H1 (cell line): Measurements from ENCODE around the gene PTGDS. TPM values are rescaled to one million over a fixed set of nuclear protein-coding genes. Genes with fewer than 3 reads are reported as not detected.
A peak's percentile ranks its signal among the peaks of the same experiment; 100 is the strongest.

Experiments
- CTCF ChIA-PET: fragments of 300-600 bp; sonication (Branson Sonifier 250); formaldehyde crosslinking; loops from one replicate; lab custom pipeline; 2021; ENCODE audit not compliant: partially characterized antibody; lab: Charles Lee
- POLR2A ChIA-PET: fragments of 300-600 bp; sonication (Branson Sonifier 250); formaldehyde crosslinking; loops from one replicate; lab custom pipeline; 2021; ENCODE audit warnings: inconsistent platforms; ENCODE audit not compliant: partially characterized antibody; lab: Charles Lee
- DNase-seq, 2 experiments: peaks; one replicate each; pipeline versions ENCODE4 v3.0.0 to v3.0.0-alpha.2; 2010 to 2022; ENCODE audit warnings: low spot score in 2 of 2, low read depth in 1 of 2, mixed read lengths in 1 of 2
- FAIRE-seq: peaks from 2 replicates; lab custom pipeline; 2011; peaks lifted over from hg19 to GRCh38; lab: Jason Lieb, UNC
- H2AFZ ChIP-seq: 2 replicates; pipeline ENCODE4 v1.8.1; 2012; ENCODE audit warnings: low read length, inconsistent platforms
- H2AK5ac ChIP-seq: 2 replicates; pipeline ENCODE4 v1.6.1; 2013; ENCODE audit warnings: low read depth, low read length
- H2BK120ac ChIP-seq: replicated peaks from 2 replicates; pipeline ENCODE3; 2013; ENCODE audit warnings: low read depth, low read length, inconsistent platforms
- H2BK12ac ChIP-seq: 2 replicates; pipeline ENCODE4 v1.6.1; 2013; ENCODE audit warnings: low read depth, low read length
- H2BK15ac ChIP-seq: 2 replicates; pipeline ENCODE4 v1.6.1; 2013; ENCODE audit warnings: low read length
- H2BK20ac ChIP-seq: 2 replicates; pipeline ENCODE4 v1.6.1; 2013; ENCODE audit warnings: low read length
- H2BK5ac ChIP-seq: 2 replicates; pipeline ENCODE4 v1.6.1; 2013; ENCODE audit warnings: low read depth, low read length
- H3K14ac ChIP-seq: 2 replicates; pipeline ENCODE4 v1.6.1; 2013; ENCODE audit warnings: inconsistent platforms; ENCODE audit not compliant: insufficient read length
- H3K18ac ChIP-seq: 2 replicates; pipeline ENCODE4 v1.6.1; 2013; ENCODE audit warnings: low read length; ENCODE audit errors: extremely low read depth
- H3K23ac ChIP-seq: 2 replicates; pipeline ENCODE4 v1.6.1; 2013; ENCODE audit warnings: inconsistent platforms; ENCODE audit not compliant: insufficient read length
- H3K23me2 ChIP-seq: 2 replicates; pipeline ENCODE4 v1.6.1; 2013; ENCODE audit warnings: low read depth, low read length
- H3K27ac ChIP-seq: 2 replicates; pipeline ENCODE4 v1.6.1; 2011; ENCODE audit warnings: low read depth, low read length, inconsistent platforms
- H3K27me3 ChIP-seq, 4 experiments: replicated peaks in 1 of 4; 1 replicate in 1 of 4; 2 replicates in 3 of 4; pipeline versions ENCODE4 v1.6.1 to v1.8.1; 2011 to 2013; ENCODE audit warnings: low read length in 3 of 4, mild to moderate bottlenecking in 3 of 4, inconsistent platforms in 2 of 4, mixed read lengths in 2 of 4, moderate library complexity in 1 of 4; ENCODE audit not compliant: control insufficient read depth in 3 of 4, insufficient read depth in 3 of 4; ENCODE audit errors: extremely low read depth in 1 of 4
- H3K36me3 ChIP-seq, 4 experiments: 2 replicates each; pipeline versions ENCODE4 v1.6.1 to v1.8.1; 2011 to 2013; ENCODE audit warnings: mild to moderate bottlenecking in 4 of 4, low read length in 3 of 4, moderate library complexity in 2 of 4, control low read depth in 1 of 4, inconsistent platforms in 1 of 4; ENCODE audit not compliant: insufficient read depth in 4 of 4, control insufficient read depth in 2 of 4
- H3K4ac ChIP-seq: replicated peaks from 2 replicates; pipeline ENCODE3; 2013; ENCODE audit warnings: low read length, low read depth, mixed read lengths, inconsistent platforms; ENCODE audit not compliant: insufficient read length
- H3K4me1 ChIP-seq, 4 experiments: replicated peaks in 1 of 4; 1 replicate in 1 of 4; 2 replicates in 3 of 4; pipeline versions ENCODE4 v1.6.1 to v1.8.1; 2011 to 2013; ENCODE audit warnings: low read length in 3 of 4, inconsistent platforms in 2 of 4, mixed read lengths in 1 of 4; ENCODE audit not compliant: insufficient read depth in 4 of 4, control insufficient read depth in 3 of 4
- H3K4me2 ChIP-seq, 2 experiments: 2 replicates each; pipeline versions ENCODE4 v1.6.1 to v1.8.1; 2011 to 2013; ENCODE audit warnings: low read depth in 2 of 2, low read length in 2 of 2, control low read depth in 1 of 2, inconsistent platforms in 1 of 2, mild to moderate bottlenecking in 1 of 2; ENCODE audit not compliant: insufficient read depth in 1 of 2
- H3K4me3 ChIP-seq, 4 experiments: fragments of 200-600, 300-600 bp in 1 of 4; sonication (generic), shearing (Covaris generic), sonication (Bioruptor Twin) in 1 of 4; 2 replicates each; pipeline versions ENCODE4 v1.5.1 to v1.8.1; 2011 to 2016; ENCODE audit warnings: low read length in 4 of 4, low read depth in 3 of 4, control low read depth in 2 of 4, inconsistent platforms in 2 of 4, mild to moderate bottlenecking in 2 of 4, mixed read lengths in 1 of 4, moderate library complexity in 1 of 4; ENCODE audit not compliant: insufficient read depth in 2 of 4; ENCODE audit errors: extremely low read depth in 1 of 4
- H3K56ac ChIP-seq: replicated peaks from 2 replicates; pipeline ENCODE3; 2013; ENCODE audit warnings: low read depth, mild to moderate bottlenecking, mixed read lengths, low read length, inconsistent platforms; ENCODE audit not compliant: insufficient read length
- H3K79me1 ChIP-seq: 2 replicates; pipeline ENCODE4 v1.6.1; 2013; ENCODE audit warnings: low read depth, low read length, control low read depth
- H3K79me2 ChIP-seq, 2 experiments: 2 replicates each; pipeline versions ENCODE4 v1.6.1 to v1.8.1; 2012 to 2013; ENCODE audit warnings: low read length in 2 of 2, mild to moderate bottlenecking in 2 of 2, inconsistent platforms in 1 of 2; ENCODE audit not compliant: insufficient read depth in 2 of 2, control insufficient read depth in 1 of 2
- H3K9ac ChIP-seq, 4 experiments: replicated peaks in 1 of 4; 1 replicate in 1 of 4; 2 replicates in 3 of 4; pipeline versions ENCODE4 v1.6.1 to v1.8.1; 2011 to 2013; ENCODE audit warnings: low read depth in 3 of 4, low read length in 3 of 4, control low read depth in 2 of 4, mild to moderate bottlenecking in 2 of 4, moderate library complexity in 2 of 4, inconsistent platforms in 1 of 4; ENCODE audit errors: extremely low read depth in 1 of 4
- H3K9me3 ChIP-seq, 2 experiments: 2 replicates each; pipeline versions ENCODE4 v1.6.1 to v1.8.1; 2012 to 2013; ENCODE audit warnings: mild to moderate bottlenecking in 2 of 2, moderate library complexity in 2 of 2, control low read depth in 1 of 2, inconsistent platforms in 1 of 2, low read depth in 1 of 2, low read length in 1 of 2, mixed read lengths in 1 of 2; ENCODE audit not compliant: insufficient read depth in 2 of 2
- H4K20me1 ChIP-seq, 2 experiments: replicated peaks in 1 of 2; 2 replicates each; pipeline versions ENCODE3 to v1.8.1; 2011 to 2013; ENCODE audit warnings: inconsistent platforms in 2 of 2, low read length in 2 of 2, mild to moderate bottlenecking in 1 of 2; ENCODE audit not compliant: insufficient read depth in 2 of 2, control insufficient read depth in 1 of 2
- H4K5ac ChIP-seq: 2 replicates; pipeline ENCODE4 v1.6.1; 2013; ENCODE audit warnings: low read length, low read depth, mixed read lengths, inconsistent platforms; ENCODE audit not compliant: insufficient read length
- H4K8ac ChIP-seq: 2 replicates; pipeline ENCODE4 v1.8.0; 2013; ENCODE audit warnings: mild to moderate bottlenecking, moderate library complexity, low read length, inconsistent platforms; ENCODE audit not compliant: insufficient read depth; ENCODE audit errors: extremely low read depth
- H4K91ac ChIP-seq: replicated peaks from 2 replicates; pipeline ENCODE3; 2013; ENCODE audit warnings: low read length, mixed read lengths, inconsistent platforms; ENCODE audit not compliant: insufficient read length
- CHD2 ChIP-seq: IDR thresholded peaks from 2 replicates; pipeline ENCODE4 v1.6.1; 2012; ENCODE audit warnings: low read length, improper control_type of control experiment
- CREB1 ChIP-seq: IDR thresholded peaks from 2 replicates; pipeline ENCODE4 v1.6.1; 2012; ENCODE audit warnings: inconsistent platforms
- EZH2 ChIP-seq: fragments of 200-600 bp; sonication (generic); IDR thresholded peaks from 2 replicates; pipeline ENCODE4 v1.7.1; 2012; ENCODE audit warnings: low read depth, mild to moderate bottlenecking, moderate library complexity, low read length, inconsistent platforms; ENCODE audit not compliant: severe bottlenecking
- MAFK ChIP-seq: IDR thresholded peaks from 2 replicates; pipeline ENCODE4 v1.6.1; 2012; ENCODE audit warnings: low read depth, mild to moderate bottlenecking, improper control_type of control experiment, low read length
- PHF8 ChIP-seq: fragments of 200-600 bp; sonication (generic); conservative IDR thresholded peaks from 2 replicates; pipeline ENCODE4 v1.7.1; 2012; ENCODE audit warnings: low read depth, mild to moderate bottlenecking, inconsistent platforms, low read length, moderate library complexity
- RBBP5 ChIP-seq: IDR thresholded peaks from 2 replicates; pipeline ENCODE4 v1.7.1; 2012; ENCODE audit warnings: low read depth, mild to moderate bottlenecking, inconsistent platforms, low read length, moderate library complexity, borderline replicate concordance
- SRF ChIP-seq: IDR thresholded peaks from 2 replicates; pipeline ENCODE4 v1.6.1; 2011; ENCODE audit warnings: mild to moderate bottlenecking, low read depth, low read length, moderate library complexity
- TBP ChIP-seq: IDR thresholded peaks from 2 replicates; pipeline ENCODE4 v1.6.1; 2011; ENCODE audit warnings: low read depth, low read length, improper control_type of control experiment
- TEAD4 ChIP-seq: IDR thresholded peaks from 2 replicates; pipeline ENCODE4 v1.6.1; 2012; ENCODE audit warnings: low read depth, low read length, inconsistent platforms, mixed read lengths
- USF2 ChIP-seq: IDR thresholded peaks from 2 replicates; pipeline ENCODE4 v1.6.1; 2011; ENCODE audit warnings: low read length, improper control_type of control experiment
- WGBS, 2 experiments: shearing (Covaris generic) in 1 of 2; methylation state at CpG; one replicate each; pipeline versions ENCODE4 v1.1.6 to v1.1.7; 2013 to 2015; ENCODE audit warnings: low lambda C conversion rate in 2 of 2, mixed read lengths in 2 of 2, inconsistent platforms in 1 of 2, low coverage in 1 of 2, missing lambda C conversion rate in 1 of 2; ENCODE audit not compliant: insufficient replicate concordance in 2 of 2, insufficient coverage in 1 of 2, insufficient read length in 1 of 2; ENCODE audit errors: extremely low coverage in 1 of 2, missing lambda C conversion rate in 1 of 2; 5-methylcytosine and 5-hydroxymethylcytosine counted together
- polyA plus RNA-seq, 7 experiments: library from polyadenylated mRNA; depleted of rRNA in 3 of 7; stranded (reverse) in 5 of 7; unstranded in 2 of 7; fragments of >200 nt in 5 of 7; fragments of 200-250 nt in 2 of 7; gene quantifications; 1 replicate in 5 of 7; 2 replicates in 1 of 7; 4 replicates in 1 of 7; pipeline versions ENCODE4 v1.2.1 to v1.2.3, GENCODE V29; 2011 to 2013; ENCODE audit warnings: missing spikeins in 2 of 7, mixed read lengths in 2 of 7
- total RNA-seq: library from RNA; stranded (reverse); fragmentation: NEBNext Ultra II Directional; extraction: Animal tissue kit (Norgen Biotek cat#: 25700); gene quantifications from 2 replicates; pipeline ENCODE4 v1.2.1, GENCODE V29; 2021

The PTGDS gene
- total and polyA plus RNA-seq, 2 of the 8 experiments (the other 6 are each of a cell fraction or from before 2014, with no cell fraction given), result 1.7 to 2.3 TPM

DNA sequence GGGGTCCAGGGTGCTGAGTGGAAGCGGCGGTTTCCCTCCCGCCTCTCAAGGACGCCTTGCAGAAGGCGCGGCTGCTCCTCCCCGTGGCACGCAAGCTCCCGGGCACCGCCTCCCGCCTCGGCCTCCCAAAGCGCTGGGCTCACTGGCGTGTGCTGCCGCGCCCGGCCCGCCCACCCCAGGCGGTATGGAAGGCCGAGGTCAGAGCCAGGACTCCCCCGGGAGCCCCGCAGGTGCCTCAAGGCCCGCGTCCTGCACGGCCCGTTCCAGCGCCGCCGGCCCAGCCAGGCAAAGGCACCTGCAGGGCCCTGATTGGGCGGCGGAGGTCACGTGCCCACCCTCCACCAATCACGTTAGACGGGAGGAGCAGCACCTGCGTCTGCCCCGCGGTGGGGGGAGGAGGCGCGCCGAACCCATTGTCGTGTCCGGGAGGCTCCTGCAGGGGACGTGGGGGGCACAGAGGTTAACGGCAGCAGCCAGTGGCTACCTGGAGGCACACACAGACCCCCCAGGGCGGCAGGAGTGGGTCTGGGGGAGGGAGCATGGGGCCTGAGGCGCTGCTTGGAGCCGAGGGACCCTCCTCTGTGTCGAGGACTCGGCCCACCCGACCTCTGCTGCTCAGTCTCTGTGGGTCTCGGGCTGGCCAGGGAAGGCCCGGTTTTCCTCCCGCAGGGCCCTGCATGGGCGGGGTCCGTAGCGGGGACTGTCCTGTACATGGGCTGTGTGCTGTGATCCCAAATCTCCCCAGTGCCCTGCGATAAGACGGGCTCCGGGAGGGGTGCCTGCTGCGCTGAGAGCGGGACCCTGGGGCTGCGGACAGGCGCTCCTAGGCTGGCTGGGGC lies 27.3 kb upstream of the PTGDS start:
- no peak overlapping the region for H2AFZ ChIP-seq
- H3K9me3 ChIP-seq, result no peaks in the 10 kb centered on the region
- H2BK5ac ChIP-seq, result peak overlapping the region; percentile 93; the same call in 1 of the 2 replicates
- H4K91ac ChIP-seq, result peak overlapping the region; percentile 89
- peak overlapping the region; percentile 36 to 55 (median 49) for H3K4me3 ChIP-seq
- H3K14ac ChIP-seq, result no peak overlapping the region
- H3K23me2 ChIP-seq, result peaks cover 3% of the 10 kb centered on the region; the same call in 1 of the 2 replicates
- H2BK12ac ChIP-seq, result 0 out of 2 replicates have a peak overlapping the region, but pooled peaks have one; percentile 71
- peak overlapping the region; percentile 80 for H4K5ac ChIP-seq
- peak overlapping the region; percentile 88; the same call in 1 of the 2 replicates for H2BK15ac ChIP-seq
- 0 out of 2 replicates have a peak overlapping the region, but pooled peaks have one; percentile 42 for H2AK5ac ChIP-seq
- no peaks in the 10 kb centered on the region for H3K79me2 ChIP-seq
- peak overlapping the region in 3 of 4 experiments; percentile 38 to 56 (median 47); a peak in 5 of 7 replicates for H3K9ac ChIP-seq
- H3K36me3 ChIP-seq, result no peaks in the 10 kb centered on the region
- H4K8ac ChIP-seq, result peak overlapping the region; percentile 90
- H2BK20ac ChIP-seq, result no peak overlapping the region
- FAIRE-seq (no peak), DNase-seq (peak; percentile 84 to 99)
- H3K56ac ChIP-seq, result peak overlapping the region; percentile 69
- H2BK120ac ChIP-seq, result peak overlapping the region; percentile 87
- peak overlapping the region; percentile 35 to 86 for H3K4me2 ChIP-seq
- ChIA-PET CTCF (interaction anchor here (3.1 to 3.2 kb wide), 2 partner anchors 26 to 41 kb away, joined by 19 to 31 read pairs; partner anchors contain the start of gene PAXX), POLR2A (interaction anchor here (0.7 to 1.3 kb wide), 2 partner anchors 43 to 74 kb away, joined by 3 read pairs; no protein-coding TSS in a partner anchor)
- no peak overlapping the region for H3K23ac ChIP-seq
- H3K79me1 ChIP-seq, result no peaks in the 10 kb centered on the region
- H3K27me3 ChIP-seq, result no peaks in the 10 kb centered on the region
- H3K27ac ChIP-seq, result peak overlapping the region; percentile 20; the same call in 1 of the 2 replicates
- H4K20me1 ChIP-seq, result no peaks in the 10 kb centered on the region
- 19% methylated on average over 27 of the region's 63 CpGs; no CpG with 5 or more reads in 1 of the 2 experiments for WGBS, 2 experiments
- H3K4ac ChIP-seq, result peak overlapping the region; percentile 78
- H3K18ac ChIP-seq, result peak overlapping the region; percentile 97
- peaks cover 0 to 16% (median 11%) of the 10 kb centered on the region in 4 experiments; a peak in 5 of 7 replicates for H3K4me1 ChIP-seq
- TF ChIP-seq PHF8 (peak; percentile 71; the same call in 1 of the 2 replicates), TEAD4 (no peak), EZH2 (no peak), MAFK (no peak), RBBP5 (no peak), CHD2 (peak; percentile 84), TBP (no peak), USF2 (peak; percentile 98), CREB1 (no peak; the same call in 1 of the 2 replicates), SRF (no peak)
